NT2/D1 (cell line): ENCODE measurements around the gene SEPTIN11.

Experiments
- SUZ12 ChIP-seq: IDR thresholded peaks from 2 replicates; pipeline ENCODE4 v1.6.1; 2011; ENCODE audit not compliant: insufficient read length, insufficient read depth; ENCODE audit errors: extremely low read depth
- YY1 ChIP-seq: IDR thresholded peaks from 2 replicates; pipeline ENCODE4 v1.6.1; 2011; ENCODE audit not compliant: insufficient read length, insufficient read depth

GRCh38 chr4:76997532-76997931 is 48.0 kb downstream of the SEPTIN11 start:
- TF ChIP-seq YY1: no peak
- TF ChIP-seq SUZ12: no peak
